NCI-H2196 (cell line): ENCODE data around the gene UNC80.
A peak's percentile ranks its signal among the peaks of the same experiment; 100 is the strongest.

Experiments
- DNase-seq: peaks from one replicate; lab custom pipeline; 2025; ENCODE audit not compliant: unreplicated experiment; lab: John Stamatoyannopoulos, UW

UNC80 gene

GRCh38 chr2:209960676-209961630 lies 189.3 kb downstream of the UNC80 start:
- peak; percentile 25 for DNase-seq

- DNase-seq, result no peak
Observed at GRCh38 chr2:209965723-209966122, 194.1 kb downstream of the UNC80 start.

GRCh38 chr2:209969692-209970091 lies 198.1 kb downstream of the UNC80 start:
- DNase-seq, result no peak

- no peak for DNase-seq
Observed at GRCh38 chr2:209970271-209970670, 198.6 kb downstream of the UNC80 start.

- no peak for DNase-seq
Observed at GRCh38 chr2:209970711-209971110, 199.1 kb downstream of the UNC80 start.

- DNase-seq, result no peak
Observed at GRCh38 chr2:209973328-209973727, 201.7 kb downstream of the UNC80 start.

- DNase-seq, result no peak
Observed at GRCh38 chr2:209974576-209974975, 202.9 kb downstream of the UNC80 start.

- DNase-seq, result no peak
Observed at GRCh38 chr2:209976698-209977385, 205.2 kb downstream of the UNC80 start.

GRCh38 chr2:209977386-209978239 lies 206.0 kb downstream of the UNC80 start:
- DNase-seq, result peak; percentile 59

GRCh38 chr2:209984291-209984690 lies 212.7 kb downstream of the UNC80 start:
- DNase-seq, result no peak

- no peak for DNase-seq
Observed at GRCh38 chr2:209985874-209986273, 214.2 kb downstream of the UNC80 start.

- DNase-seq, result no peak
Observed at GRCh38 chr2:209986415-209986814, 214.8 kb downstream of the UNC80 start.

- DNase-seq, result no peak
Observed at GRCh38 chr2:209988010-209988409, 216.4 kb downstream of the UNC80 start.

- no peak for DNase-seq
Observed at GRCh38 chr2:209990838-209991237, 219.2 kb downstream of the UNC80 start.

- no peak for DNase-seq
Observed at GRCh38 chr2:209993968-209994367, 222.3 kb downstream of the UNC80 start.

GRCh38 chr2:209998596-209998995 lies 227.0 kb downstream of the UNC80 start:
- no peak for DNase-seq

GRCh38 chr2:210000464-210001324 lies 229.1 kb downstream of the UNC80 start:
- no peak for DNase-seq

GRCh38 chr2:210002158-210003157 lies 230.8 kb downstream of the UNC80 start, which contains the start of gene RPE:
Gene RPE (plus strand): TSS chr2:210002638. CDS start chr2:210002662, 24 bp downstream.
- peak; percentile 97 for DNase-seq

GRCh38 chr2:210003359-210003758 lies 231.7 kb downstream of the UNC80 start:
- no peak for DNase-seq
